OCI-LY7 (cell line): ENCODE data around the gene ICAM2.

Experiments used
- EZH2phosphoT487 ChIP-seq: fragments of 200-600 bp; sonication (generic); IDR thresholded peaks from 2 replicates; pipeline ENCODE4 v1.6.1; 2018; ENCODE audit warnings: low read depth, borderline replicate concordance, mild to moderate bottlenecking, mixed run types, antibody characterized with exemption, low read length, moderate library complexity, mixed read lengths
- TF ChIP-seq, protein P1 (sequence below): fragments of 200-600 bp; sonication (generic); conservative IDR thresholded peaks from 2 replicates; pipeline ENCODE4 v1.5.1; 2014; ENCODE audit warnings: mild to moderate bottlenecking, antibody characterized with exemption, low read length, moderate library complexity, mixed read lengths

DNA sequence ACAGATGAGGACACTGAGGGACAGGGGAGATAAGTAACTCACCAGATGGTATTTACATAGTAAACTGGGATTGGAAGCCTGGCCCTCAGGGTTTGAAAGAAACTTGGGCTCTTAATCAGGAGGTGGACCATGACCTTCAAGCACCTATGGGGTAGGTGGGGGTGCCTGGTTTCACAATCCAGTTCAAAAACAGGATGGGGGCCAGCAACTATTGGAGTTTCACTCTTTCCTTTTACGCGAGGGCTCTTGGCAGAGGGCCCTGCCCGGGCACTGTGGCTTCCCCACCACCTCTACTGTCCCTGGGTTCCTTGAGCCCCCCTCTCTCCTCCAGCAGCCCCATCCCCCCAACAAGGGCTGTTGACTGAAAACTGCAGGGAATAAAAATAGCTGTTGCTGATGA lies 33.6 kb downstream of the ICAM2 start:
- TF ChIP-seq, protein P1, sequence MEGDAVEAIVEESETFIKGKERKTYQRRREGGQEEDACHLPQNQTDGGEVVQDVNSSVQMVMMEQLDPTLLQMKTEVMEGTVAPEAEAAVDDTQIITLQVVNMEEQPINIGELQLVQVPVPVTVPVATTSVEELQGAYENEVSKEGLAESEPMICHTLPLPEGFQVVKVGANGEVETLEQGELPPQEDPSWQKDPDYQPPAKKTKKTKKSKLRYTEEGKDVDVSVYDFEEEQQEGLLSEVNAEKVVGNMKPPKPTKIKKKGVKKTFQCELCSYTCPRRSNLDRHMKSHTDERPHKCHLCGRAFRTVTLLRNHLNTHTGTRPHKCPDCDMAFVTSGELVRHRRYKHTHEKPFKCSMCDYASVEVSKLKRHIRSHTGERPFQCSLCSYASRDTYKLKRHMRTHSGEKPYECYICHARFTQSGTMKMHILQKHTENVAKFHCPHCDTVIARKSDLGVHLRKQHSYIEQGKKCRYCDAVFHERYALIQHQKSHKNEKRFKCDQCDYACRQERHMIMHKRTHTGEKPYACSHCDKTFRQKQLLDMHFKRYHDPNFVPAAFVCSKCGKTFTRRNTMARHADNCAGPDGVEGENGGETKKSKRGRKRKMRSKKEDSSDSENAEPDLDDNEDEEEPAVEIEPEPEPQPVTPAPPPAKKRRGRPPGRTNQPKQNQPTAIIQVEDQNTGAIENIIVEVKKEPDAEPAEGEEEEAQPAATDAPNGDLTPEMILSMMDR = no peak
- TF ChIP-seq EZH2phosphoT487 = no peak
